ENCODE data around the gene BCKDHB.

Gene BCKDHB

DNA sequence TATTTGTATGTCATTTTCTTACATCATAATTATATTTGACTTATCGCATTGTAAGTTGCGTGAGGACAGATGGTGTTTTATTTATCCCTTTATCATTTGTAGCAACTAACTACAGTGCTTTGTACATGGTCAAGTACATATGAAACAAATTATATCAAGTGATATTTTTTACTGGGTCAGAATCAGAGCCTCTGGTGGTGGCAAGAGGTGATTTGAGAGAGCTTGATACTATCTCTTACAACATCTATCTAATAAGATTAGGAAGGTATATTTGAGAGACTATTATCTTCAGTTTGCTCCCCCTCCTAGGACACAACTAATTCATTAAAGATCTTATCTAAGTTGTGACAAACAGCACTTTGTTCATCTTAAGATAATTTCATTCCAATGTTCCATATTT, 47.7 kb downstream of the BCKDHB start:
- DNase-seq: no peak

GRCh38 chr6:80156221-80156620, 49.8 kb downstream of the BCKDHB start:
- no peak for DNase-seq

DNA sequence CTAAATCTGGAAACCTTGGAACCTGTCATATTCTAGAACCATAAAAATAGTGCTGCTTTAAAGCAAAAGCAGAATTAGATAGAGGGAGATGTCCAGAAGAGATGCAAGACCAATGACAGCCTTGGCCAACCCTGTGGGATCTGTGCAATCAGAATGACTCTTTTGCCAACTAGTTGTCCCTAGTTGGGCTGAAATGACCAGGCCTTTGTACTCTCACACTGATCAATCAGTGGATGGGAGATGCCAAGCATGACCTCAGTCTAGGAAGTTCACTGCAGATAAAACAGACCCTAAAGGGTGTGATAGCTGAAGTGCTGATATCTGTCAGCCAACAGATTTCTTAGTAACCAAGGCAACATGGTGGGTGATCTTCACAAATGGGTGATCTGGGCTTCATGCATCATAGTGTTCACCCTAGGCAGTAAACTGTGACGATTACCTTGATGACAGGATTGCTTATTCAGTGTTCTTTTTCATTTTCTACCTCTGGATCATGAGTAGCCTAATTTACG, 52.1 kb downstream of the BCKDHB start:
- no peak for DNase-seq

DNA sequence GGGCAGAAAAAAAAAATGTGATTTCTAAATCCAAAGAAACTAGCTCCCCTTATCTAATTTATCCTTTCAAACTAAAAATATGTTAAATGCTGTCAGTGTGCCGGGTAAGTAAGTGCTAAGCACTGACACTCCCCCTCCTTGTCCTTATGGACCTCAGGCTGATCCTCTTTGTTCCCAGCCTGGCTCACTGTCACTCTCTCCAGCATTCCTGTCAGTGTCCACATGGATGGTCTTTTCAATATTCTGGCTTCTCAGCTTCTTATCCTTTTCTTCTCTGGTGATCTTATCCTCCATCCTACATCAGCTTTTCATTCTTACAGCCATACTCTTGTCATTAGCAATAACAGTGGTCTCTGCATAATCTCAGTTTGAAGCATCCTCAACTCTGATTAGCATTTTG, 55.0 kb downstream of the BCKDHB start:
- no peak for DNase-seq

DNA sequence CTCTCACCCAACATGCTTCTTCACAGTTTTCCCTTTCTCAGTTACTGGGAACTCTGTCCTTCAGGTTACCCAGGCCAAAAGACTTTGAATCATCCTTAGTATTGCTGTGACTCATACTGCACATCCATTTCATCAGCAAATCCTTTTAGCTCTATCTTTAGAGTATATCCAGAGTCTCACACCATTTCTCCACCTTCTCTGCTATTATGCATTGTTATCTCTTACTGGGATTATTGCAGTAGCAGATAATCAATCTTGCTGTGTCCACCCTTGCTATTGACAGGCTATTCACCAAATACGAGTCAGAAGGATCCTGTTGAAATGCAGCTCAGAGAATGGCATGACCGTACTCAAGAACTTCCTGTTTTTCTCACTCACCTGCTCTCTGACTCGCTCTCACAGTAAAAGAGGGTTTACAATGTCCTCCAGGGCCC, 57.3 kb downstream of the BCKDHB start:
- DNase-seq: no peak

- DNase-seq: peak; percentile 13
These were observed 58.7 kb downstream of the BCKDHB start for GRCh38 chr6:80165143-80165542.

GRCh38 chr6:80165819-80166218, 59.3 kb downstream of the BCKDHB start:
- no peak for DNase-seq

DNA sequence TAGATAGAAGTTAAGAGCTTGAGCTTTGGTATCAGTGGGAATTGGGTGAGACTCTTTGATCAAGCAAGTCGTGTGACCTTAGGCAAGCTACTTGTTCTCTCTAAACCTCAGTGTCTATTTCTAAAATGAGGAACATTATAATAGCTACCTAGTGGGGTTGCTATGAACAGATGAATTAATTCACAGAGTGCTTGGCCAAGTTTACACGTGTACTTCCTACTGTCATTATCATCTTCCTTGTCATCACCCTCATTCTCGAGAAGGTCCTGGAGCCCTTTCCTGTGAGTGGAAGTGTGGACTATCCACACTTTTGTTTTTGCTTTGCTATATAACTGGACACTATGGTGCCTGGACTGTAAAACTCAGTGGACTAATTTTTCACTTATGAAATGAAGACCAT, 64.0 kb downstream of the BCKDHB start:
- no peak for DNase-seq

- no peak for DNase-seq
These were observed 66.9 kb downstream of the BCKDHB start for GRCh38 chr6:80173411-80173810.

GRCh38 chr6:80174900-80175572, 68.6 kb downstream of the BCKDHB start:
- DNase-seq: no peak

DNA sequence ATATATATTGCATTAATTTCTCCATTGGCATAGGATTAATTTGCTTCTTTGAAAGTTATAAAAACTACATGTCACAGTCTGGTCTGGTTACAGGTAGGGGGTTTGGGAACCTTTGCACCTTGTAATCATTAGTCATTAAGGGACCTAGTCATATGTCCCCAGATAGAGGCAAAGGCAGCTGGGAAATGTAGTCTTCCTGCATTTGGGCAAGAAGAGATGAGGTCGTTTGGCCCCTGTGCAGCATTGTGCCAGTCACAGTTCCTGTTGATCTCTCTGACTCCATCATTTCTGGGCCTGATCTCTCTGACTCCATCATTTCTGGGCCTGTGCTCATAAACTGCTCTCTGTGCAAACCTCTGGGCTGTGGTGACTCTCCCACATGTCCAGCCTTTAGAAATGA, 73.2 kb downstream of the BCKDHB start:
- no peak for DNase-seq

- no peak for DNase-seq
These were observed 75.0 kb downstream of the BCKDHB start for GRCh38 chr6:80181352-80182081.

DNA sequence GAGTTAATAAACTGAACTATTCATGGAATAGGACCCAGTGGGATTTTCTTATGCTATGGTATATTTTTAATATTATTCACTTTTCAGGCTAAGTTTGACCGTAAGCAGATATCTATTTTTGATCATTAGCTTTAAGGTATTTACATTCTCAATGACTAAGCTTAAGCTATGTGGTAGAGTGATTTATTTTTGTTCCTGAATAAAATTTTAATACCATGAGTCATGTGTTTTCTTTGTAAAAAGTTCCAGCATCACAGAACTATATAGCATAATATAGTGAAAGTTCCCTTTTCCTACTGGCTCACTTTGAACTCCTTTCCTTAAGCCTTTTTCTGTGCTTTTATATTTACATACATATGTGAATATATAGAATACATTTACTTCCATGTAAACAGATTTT, 75.8 kb downstream of the BCKDHB start:
- DNase-seq: no peak

DNA sequence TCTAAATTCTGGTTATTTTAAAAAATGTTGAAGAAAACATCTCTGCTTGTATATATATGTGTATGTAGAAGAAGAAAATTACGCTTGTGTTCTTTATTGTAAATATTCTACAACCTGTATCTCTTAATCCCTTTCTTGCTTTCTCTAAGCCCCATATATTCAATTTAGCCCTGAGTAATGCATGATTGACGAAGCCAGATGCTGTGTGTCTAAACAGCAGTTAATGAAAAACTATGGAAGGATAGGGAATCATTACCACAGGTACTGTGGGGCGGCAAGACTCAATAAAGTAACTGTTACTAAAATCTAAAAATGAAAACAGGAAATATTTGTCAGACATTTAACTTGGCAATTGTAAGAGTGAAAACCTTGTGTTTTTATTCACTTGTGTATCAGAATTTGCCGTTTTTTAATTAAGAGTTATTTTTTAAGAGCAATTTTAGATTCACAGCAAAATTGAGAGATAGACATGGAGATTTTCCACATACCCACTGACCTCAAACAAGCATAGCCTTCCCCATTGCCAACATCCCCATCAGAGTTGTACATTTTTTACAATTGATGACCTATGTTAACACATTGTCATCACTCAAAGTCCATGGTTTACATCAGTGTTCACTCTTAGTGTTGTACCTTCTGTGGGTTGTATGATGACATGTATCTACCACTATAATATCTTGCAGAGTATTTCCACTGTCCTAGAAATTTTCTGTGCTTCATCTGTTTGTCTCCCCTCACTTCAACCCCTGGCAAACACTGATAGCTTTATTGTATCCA, 76.7 kb downstream of the BCKDHB start:
- DNase-seq: no peak

DNA sequence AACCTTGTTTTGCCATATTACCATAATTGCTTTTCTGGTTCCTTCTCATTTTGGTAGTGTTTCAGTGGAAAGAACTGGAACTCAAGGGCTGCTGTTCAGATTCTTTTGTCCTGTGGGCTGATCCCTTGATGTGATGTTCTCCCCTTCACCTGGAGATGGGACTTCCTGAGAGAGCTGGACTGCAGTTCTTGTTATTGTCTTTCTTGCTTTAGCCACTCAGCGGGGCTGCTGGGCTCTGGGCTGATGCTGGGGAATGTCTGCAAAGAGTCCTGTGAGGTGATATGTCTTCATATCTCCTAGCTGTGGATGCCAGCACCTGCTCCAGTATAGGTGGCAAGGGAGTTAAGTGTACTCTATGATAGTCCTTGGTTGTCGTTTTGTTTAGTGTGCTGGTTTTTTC, 79.0 kb downstream of the BCKDHB start:
- no peak for DNase-seq

DNA sequence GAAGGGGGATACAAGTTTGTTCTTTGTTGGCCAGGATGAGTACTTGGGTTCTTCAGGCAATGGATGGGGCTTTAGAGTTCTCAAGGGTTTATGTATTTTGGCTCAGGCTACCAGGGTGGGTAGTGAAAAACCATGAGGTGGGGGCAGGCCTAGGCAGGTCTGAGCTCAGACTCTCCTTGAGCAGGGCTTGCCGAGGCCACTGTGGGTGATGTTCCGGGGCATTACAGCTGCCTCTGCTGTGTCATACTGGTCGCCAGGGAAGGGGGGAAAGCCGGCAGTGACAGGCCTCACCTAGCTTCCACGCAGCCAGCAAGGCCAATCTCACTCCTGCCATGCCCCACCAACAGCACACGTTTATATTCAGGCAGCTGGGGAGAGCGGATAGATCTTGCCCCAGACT, 79.6 kb downstream of the BCKDHB start:
- no peak for DNase-seq

DNA sequence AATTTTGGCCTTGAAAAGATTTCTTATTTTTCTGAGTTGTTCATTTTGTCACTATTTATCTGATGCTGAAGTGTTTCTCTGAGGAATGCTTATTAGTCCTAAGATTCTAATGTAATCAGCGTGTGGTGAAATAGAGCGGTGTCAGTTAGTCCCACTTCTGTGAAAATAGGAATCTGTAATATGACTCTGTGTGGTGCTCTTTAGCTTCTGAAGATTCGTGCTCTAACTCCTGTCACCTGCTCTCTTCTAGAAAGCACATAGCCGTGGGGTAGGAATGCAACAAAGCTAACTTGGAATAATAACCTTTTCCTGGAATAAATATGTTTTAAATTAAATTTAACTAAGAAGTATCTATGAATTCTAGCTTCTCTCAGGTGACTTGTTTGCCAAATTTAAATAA, 90.4 kb downstream of the BCKDHB start:
- no peak for DNase-seq

GRCh38 chr6:80197474-80197873, 91.0 kb downstream of the BCKDHB start:
- no peak for DNase-seq

DNA sequence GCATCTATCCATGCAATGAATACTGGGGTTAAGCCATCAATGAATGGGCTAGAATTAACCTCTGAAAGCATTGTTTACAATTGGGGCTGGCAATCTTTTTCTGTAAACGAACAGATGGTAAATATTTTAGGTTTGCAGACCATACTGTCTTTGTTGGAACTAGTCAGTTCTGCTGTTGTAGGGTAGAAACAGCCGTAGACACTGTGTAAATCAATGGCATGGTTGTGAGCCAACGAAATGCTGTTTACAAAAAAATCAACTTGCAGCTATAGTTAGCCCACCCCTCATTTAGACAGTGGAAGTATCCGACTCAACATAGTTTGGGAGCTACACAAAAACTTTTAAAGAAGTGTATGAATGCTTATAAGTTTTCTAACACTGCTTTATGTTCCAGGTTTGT, 91.5 kb downstream of the BCKDHB start:
- DNase-seq: no peak

DNA sequence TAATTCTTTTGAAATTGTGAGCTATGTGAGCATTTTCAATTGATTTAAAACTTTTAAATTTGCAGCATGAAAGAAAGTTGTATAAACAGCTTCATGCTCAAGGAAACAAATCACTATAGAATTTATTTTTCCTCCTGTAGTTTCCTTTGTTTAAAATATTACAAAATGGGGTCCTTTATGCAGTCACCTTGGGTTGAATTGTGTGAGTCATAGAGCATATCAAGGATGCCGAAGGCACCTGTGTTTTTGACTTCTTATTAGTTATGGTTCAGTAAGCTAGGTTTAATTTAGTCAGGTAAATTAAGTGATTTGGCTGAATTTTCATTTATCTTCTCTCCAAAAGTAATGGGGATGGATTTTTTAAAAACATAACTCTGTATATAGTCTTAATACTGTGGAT, 96.8 kb downstream of the BCKDHB start:
- no peak for DNase-seq

GRCh38 chr6:80205404-80205803, 98.9 kb downstream of the BCKDHB start:
- no peak for DNase-seq

DNA sequence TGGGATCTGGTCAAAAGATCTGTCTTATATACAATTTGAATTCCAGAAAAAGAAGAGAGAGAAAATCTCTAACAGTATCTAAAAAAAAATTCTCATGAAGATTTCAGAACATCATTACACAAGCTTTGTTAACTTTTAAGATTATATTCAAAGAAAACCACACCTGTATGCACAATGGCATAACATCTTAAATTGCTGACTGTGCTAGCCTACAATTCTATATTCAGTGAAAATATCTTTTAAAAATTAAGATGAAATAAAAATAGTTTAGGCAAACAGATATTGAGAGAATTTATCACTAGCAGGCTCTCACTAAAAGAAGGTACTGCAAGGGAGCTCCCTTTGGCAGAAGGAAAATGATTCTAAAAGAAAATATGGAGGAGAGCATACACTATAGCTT, 100.3 kb downstream of the BCKDHB start:
- DNase-seq: no peak

DNA sequence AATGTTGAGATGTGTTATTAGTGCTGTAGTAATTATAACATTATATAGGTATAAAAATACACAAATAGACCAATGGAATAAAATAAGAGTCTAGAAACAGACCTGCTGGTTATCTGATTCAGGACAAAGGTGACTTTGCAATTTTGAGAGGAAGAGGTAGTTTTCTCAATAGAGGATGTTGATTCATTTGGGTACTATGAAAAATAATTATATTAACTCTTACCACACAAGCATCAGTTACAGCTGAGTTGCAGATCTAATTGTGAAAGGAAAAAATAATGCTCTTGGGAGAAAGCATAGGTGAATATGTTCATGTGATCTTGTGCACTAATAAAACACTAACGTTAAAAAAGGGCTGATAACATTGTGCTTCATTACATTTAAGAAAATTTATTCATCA, 103.0 kb downstream of the BCKDHB start:
- no peak for DNase-seq

- DNase-seq: no peak
These were observed 104.1 kb downstream of the BCKDHB start for GRCh38 chr6:80210618-80211017.
